NCI-H146 (cell line): ENCODE measurements around the gene WDR91.

Source experiments
- DNase-seq: peaks from one replicate; lab custom pipeline; 2025; lab: John Stamatoyannopoulos, UW

Gene WDR91

DNA sequence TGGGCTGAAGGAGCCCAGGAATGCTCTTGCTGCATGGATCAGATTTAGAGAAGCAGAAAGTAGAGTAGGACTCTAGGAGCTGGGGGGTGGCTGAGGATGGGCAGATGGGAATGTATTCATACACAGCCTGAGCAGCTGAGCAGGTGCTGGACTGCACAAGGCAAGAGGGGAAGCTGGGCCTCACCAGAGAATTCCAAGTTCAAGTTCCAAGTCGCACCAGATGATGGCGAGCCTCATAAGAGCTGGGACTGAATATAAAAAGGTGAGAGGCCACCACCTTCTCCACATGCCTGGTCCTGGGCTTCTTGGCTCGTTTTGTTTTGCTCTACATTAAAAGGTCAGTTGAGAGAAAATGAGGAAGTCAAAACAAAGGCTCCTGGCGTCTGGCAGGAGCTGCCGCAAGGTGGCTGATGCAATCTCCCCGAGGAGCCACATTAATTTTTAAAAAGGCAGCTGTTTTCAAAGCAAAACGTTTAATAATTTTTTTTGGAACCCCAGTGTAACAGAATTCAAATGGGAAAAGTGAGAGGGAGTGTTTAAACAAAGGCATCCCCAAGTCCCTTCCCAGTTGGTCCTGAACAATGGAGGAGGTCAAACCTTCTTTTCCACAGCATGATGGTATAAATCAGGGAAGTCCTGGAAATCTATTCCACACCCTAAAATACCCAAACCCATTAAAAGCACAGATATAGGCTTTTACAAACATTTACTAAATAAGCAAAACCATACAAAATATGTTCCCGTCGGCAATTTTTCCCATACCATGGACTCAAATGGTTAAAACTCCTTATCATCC lies 50.3 kb downstream of the WDR91 start:
- no peak for DNase-seq

DNA sequence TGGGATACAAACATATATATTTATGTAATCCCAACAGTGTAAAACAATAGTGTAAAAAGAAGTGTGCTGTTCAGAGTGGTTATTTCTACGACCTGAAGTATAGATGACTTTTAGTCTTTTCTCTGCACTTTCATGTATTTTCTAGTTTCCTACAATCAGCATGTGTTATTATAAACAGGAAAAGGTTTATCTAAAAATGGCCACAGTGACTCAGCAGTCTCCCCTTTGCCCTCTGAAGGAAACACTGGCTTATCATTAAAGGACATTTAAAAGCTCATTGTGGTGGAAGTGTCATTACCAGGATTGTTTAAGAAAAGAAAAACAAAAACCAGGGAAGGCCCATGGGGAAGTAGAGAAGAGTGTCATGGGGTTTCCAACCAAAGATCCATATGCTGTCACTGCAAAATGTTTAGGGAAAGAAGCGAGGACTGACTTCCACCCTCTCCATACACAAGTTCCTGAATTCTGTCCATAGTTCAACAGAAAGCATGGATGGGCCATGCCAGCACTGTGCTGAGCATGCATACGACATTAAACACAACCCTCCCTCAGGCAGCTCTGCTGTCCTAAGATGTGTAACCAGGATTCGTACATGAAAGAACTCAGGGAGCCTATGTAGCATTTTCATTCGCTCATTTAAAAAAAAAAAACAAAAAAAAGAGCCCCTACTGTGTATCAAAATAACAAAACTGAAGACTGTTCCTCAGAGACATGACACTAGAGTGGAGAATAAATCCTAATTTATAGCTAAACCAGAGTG lies 51.0 kb downstream of the WDR91 start:
- DNase-seq = no peak

DNA sequence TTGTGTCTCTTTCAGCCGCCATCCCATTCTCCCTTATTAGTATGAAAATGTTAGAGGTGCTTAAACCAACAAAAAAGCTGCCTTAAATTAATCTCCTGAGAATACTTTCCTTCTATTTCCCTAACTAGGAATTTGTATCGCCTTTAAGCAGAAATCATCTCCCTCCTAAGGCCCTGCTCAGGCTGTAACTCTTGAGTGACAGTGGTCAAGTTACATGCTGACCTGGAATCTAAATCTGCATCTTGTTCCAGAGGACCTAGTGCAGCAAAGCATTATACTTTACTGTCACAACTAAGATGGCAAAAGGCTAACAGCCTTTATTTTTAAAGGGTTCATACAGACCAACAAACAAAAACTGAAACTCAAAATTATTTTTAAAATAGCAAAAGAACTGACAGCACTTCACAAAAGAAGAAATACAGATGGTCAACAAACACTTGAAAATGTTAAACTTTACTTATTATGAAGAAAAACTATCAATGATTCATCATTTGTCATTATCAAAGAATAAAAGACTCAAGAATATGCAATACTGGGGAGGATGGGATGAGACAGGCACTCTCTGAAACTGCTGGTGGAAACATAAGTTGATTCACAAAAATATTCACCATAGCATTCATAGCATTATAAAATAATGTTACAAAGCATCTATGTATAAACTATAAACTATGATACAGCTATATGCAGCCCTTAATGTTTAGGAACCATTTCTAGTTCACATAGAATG lies 51.8 kb downstream of the WDR91 start:
- DNase-seq = no peak

DNA sequence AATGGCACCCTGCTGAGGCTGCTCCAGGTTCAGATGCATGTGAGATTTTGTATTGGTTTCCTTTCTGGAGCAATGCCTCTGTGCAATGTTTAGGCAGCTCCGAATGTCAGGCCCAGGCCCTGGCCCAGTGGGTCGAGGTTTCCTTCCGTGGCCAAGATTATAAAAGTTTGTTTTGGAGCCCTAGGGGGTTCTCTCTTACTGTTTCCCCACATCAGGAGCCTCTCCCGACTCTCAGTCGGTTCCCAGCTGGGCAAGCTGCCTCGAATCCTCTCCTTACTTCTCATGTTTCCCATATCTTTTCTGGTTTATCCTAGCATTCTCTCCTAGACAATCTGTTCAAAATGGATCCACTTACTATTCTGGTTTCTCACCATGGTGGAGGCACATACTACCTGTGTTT lies 52.5 kb downstream of the WDR91 start:
- DNase-seq = no peak

DNA sequence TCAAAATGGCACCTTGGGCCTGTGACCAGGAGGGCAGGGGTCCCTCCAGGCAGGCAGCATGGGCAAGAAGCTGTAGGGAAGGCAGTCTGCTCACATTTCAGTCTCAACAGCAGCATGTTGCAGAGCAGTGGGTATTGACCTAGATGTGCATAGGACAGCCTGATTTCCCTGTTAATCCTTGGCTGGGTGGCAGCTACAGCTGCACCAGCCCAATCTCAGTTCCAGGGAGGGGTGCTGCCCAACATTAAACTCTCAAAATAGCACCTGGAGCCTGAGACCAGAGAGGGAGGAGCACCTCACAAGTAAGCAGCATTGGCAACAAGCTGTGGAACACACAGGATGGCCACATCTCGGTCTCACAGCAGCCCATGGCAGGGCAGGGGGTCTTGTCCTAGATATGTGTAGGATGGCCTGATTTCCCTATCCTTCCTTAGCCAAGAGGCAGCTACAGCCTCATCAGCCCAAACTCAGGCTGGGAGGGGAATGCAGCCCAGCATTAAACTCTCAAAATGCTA lies 53.1 kb downstream of the WDR91 start:
- DNase-seq = no peak

DNA sequence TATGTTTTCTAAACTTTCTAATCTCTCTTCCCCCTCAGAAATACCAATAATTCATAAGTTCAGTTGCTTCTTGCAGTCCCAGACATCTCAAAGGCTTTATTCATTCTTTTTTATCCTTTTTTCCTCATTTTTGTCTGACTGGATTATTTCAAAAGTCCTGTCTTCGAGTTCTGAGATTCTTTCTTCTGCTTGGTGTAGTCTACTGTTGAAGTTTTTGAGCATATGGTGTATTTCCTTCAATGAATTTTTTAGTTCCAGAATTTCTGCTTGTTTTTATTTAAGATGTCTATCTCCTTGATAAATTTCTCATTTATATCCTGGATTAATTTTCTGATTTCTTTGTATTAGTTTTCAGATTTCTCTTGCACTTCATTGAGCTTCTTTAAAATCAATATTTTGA lies 55.0 kb downstream of the WDR91 start:
- no peak for DNase-seq

DNA sequence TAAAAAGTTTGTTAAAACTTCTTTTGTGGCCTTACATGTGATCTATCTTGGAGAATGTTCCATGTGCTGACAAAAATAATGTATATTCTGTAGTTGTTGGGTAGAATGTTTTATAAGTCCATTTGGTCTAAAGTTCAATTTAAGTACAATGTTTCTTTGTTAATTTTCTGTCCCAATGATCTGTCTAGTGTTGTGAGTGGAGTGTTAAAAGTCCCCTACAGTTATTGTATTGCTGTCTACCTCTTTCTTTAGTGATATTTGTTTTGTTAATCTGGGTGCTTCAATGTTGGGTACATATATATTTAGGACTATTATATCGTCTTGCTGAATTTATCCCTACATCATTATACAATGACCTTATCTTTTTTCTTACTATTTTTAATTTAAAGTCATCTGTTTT lies 56.6 kb downstream of the WDR91 start:
- no peak for DNase-seq

DNA sequence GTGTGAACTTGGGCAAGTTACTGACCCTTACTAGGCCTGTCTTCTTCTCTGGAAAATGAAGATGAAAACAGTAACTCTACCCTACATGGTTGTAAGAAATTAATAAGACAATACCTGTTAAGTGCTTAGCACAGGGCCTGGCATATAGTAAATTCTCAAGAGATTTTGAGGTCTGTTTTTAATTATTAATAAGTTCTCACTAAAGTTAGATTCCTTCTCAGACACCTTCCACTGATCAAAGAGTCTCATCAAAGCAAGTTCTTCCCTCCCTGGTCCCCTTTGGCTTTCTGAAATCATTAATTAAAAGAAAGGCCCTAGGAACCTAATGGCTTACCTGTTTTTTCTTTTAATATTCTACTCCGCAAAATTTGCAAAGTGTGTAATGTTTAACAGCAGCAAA lies 58.9 kb downstream of the WDR91 start:
- DNase-seq = no peak

DNA sequence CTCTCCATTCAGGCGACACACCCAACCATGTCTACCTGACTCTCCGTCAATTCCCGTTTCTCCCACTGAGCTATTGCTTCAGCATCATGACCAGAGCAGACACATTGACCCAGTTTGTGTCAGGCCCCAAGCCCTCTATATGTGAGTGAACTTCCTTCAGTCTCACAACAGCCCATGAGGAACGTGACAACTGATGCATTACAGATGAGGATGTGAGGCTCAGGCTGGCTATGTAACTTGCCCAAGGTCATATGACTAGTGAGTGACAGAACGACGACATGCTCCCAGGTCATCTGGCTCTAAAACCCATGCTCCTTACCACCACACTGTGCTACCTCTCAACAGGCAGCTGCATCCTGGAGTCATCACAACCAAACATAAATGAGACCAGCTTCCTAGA lies 59.8 kb downstream of the WDR91 start:
- DNase-seq = no peak

DNA sequence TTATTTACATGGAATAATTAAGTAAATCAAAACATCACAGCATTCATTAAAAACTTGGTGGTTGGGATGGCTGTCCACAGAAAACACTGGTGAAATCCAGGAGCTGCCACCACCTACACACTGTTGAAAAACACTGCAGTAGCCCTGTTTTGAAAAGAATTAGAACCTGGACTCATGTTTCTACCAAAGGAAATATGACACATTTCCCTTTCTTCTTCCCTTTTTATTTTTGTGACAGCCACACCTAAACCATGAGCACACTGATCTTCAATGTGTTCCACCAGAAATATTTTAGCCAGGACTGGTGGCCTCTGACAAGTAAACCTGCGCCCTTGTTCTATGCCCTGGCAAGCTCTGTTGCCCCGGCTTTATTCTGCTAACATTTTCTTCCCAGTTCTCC lies 60.2 kb downstream of the WDR91 start:
- DNase-seq = no peak

DNA sequence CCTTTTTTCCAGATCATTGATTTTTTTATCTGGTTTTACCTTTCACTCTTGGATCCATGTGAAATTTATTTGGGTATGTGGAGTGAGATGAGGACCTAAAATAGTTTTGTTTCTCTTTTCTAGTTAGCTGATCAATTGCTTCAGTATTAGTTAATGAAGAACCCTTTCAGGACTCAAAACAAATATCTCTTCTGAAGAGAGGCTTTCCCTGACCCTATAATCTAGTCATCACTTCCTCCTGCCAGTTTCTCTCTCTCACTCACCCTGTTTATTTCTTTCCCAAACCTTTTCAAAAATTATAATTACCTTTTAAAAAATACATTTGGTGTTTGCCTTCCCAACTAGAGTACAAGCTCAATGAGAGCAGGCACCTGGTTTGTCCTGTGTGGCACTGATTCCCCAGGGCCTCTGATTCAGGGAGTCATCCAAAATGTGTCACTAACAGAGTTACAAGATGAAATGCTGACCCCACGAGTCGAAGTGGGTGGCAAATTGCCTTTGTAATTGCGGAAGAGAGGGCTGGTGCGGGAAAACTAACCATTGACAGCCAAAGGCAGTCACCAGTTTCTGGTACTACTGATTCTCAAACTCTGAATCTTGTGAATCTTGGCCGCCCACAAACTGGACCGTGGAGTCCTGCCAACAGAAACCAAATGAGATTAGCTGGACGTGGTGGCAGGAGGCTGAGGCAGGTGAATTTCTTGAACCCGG lies 61.1 kb downstream of the WDR91 start:
- no peak for DNase-seq

DNA sequence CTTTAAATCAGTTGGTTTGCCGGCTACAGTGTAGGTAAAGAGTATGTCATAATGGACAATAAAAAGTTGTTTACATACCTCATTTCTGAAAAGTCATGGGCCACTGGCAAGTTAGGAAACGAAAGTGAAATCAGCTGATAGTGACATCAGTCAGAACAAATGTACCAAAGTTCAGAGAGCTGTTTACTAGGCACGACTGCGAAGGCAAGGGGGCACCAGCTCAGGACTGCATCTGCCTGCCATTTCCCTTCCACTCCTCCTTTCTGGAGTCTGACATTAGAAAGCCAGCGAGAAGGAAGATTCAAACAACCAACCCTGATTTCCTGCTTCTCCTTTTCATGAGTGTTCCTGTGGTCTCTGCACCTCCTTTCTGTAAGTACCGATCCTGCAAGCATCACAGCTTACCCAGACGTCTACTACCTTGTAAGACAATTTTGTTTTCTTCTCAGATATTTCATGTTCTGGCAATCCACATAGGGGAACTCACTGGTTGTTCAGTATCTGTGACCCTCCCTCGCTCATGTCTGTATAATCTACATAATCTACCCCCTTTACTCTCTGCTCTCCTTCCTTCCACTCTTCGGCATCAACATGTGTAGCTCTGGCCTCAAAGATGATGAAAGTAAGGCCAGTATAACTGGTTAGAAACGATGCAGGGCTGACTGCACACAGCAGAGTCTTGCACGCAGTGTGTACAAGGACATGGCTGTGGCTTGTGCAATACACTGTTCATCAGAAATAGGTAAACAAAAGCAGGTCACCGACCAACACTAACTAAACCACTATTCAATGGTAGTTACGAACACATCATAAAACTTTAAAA lies 63.2 kb downstream of the WDR91 start, which contains the start of gene TMEM140:
TSS of gene TMEM140 (plus strand) at position 174 of the 823 bp plus-strand sequence. CDS start 16,370 bp downstream, outside the sequence.
- DNase-seq = no peak

DNA sequence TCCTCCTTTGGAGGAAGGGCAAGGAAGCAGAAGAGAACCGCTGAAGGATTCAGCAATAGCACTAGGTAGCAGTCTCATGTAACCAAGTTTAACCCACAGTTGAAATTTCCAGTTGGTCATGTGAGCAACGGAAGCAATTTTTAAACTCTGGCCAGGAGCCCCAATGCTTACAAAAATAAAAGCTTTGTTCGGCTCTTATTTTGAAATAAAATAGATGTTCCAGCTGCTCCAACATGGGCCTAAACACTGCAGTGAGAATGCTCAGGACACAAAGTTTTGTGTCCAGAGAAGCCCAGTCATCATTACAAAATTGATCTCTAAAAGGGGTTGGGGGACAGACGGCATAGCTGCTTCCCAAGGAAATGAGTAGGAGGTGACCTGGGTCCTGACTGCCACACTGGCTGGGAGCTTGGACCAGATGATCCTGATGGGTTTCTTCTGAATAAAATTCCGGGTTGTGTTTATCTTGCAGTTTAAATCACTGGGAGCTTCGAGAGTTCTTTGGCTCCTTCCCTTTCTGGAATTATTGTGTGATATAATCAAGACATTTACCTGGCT lies 63.9 kb downstream of the WDR91 start:
- no peak for DNase-seq

DNA sequence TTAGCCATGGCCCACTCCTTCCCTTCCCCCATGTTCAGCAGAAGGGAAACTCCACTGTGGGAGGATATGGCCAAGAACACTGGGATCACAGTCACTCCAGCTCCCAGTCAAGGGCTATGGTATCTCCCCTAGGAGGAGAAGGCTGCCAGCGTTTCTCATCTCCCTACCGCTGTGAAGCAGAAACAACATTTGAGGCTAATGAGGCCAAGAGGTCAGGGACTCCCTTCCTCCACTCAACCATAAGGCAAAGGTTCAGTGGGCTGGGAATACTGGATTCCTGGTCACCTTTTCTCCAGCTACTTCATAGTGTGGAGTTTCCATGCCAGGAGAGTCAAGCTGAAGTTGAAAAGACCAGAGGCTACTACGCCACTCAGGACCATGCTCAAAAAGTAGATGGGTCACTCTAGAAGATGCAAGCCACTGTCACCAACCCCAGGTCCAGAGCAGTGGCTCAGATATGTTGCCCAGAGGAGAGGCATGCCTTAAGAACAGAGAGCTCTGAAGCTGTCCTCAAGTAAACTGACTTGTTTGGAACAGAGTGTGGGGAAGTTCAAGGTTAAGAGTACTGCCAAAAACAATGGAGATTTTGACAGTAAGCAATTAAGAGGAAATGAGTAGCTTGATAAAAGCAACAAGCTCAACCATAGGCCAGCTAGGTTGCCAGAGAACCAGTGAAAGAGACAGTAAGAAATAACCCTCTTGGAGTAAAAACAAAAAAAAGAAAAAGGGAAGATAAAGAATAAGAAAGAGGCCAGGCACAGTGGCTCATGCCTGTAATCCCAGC lies 67.2 kb downstream of the WDR91 start:
- DNase-seq = no peak
